ENCODE data around the gene CTNND2. TPM values are rescaled to one million over a fixed set of nuclear protein-coding genes. Genes with fewer than 3 reads are reported as not detected.
A peak's percentile ranks its signal among the peaks of the same experiment; 100 is the strongest.

Gene CTNND2, protein sequence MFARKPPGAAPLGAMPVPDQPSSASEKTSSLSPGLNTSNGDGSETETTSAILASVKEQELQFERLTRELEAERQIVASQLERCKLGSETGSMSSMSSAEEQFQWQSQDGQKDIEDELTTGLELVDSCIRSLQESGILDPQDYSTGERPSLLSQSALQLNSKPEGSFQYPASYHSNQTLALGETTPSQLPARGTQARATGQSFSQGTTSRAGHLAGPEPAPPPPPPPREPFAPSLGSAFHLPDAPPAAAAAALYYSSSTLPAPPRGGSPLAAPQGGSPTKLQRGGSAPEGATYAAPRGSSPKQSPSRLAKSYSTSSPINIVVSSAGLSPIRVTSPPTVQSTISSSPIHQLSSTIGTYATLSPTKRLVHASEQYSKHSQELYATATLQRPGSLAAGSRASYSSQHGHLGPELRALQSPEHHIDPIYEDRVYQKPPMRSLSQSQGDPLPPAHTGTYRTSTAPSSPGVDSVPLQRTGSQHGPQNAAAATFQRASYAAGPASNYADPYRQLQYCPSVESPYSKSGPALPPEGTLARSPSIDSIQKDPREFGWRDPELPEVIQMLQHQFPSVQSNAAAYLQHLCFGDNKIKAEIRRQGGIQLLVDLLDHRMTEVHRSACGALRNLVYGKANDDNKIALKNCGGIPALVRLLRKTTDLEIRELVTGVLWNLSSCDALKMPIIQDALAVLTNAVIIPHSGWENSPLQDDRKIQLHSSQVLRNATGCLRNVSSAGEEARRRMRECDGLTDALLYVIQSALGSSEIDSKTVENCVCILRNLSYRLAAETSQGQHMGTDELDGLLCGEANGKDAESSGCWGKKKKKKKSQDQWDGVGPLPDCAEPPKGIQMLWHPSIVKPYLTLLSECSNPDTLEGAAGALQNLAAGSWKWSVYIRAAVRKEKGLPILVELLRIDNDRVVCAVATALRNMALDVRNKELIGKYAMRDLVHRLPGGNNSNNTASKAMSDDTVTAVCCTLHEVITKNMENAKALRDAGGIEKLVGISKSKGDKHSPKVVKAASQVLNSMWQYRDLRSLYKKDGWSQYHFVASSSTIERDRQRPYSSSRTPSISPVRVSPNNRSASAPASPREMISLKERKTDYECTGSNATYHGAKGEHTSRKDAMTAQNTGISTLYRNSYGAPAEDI (N-terminal part only)
- polyA plus RNA-seq (2012; rRNA removed), result not detected in 2 replicates
- not detected in 2 replicates for polyA plus RNA-seq (2012; cell fraction: cytosol; rRNA removed)
- not detected in 2 replicates for polyA plus RNA-seq (2012; cell fraction: nucleus; rRNA removed)

DNA sequence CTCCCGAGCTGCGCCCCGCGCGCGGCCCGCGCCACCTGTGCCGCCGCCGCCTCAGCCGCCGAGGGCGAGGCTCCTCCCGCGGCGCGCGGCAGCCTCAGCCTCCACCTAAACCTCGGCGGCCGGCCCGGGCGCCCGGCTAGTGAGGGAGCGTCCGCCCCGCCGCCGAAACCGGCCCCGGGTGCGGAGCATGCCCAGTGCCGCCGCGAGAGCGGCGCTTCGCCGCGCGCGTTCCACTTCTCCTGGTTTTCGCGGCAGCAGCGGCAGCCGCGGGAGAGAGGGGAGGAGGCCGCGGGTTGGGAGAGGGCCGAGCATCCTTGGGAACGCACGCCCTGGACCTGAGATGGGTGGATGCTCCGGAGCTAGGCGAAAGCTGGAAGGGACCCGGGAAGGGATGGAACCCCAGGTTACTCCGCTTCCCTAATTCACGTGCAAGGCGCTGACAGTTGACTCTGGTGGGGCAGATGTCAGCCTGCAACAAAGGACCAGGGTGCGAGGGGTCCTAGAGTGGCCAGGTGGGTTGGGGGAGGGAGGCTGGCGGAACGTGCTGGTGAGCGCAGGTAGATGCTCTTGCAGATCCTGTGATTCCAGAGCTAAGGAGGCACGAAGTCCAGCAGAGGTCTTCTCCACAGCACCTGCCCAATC is at the start of gene CTNND2:
CTNND2 (minus strand) TSS at position 182 of the 642 bp plus-strand sequence. CDS start 593 bp downstream, outside the sequence.
- Histone ChIP-seq H3K27ac (ENCODE audit: low read depth in 2 of 2, low read length in 1 of 2) (no peak within 1 kb of the TSS), H3K9ac (no peak within 1 kb of the TSS), H3K4me3 (ENCODE audit: low read depth in 2 of 2, low read length in 1 of 2) (peak within 1 kb of the TSS; percentile 38 to 52; a peak in 2 of 4 replicates), H3K9me3 (no peaks in the 10 kb centered on the region), H3K4me1 (ENCODE audit: control insufficient read depth in 1 of 2, insufficient read depth in 2 of 2, low read depth in 1 of 2, low read length in 1 of 2) (no peaks in the 10 kb centered on the region), H3F3A (replicated peaks; ENCODE audit: insufficient read depth) (no peaks in the 10 kb centered on the region), H2AFZ (ENCODE audit: low read depth) (no peak within 1 kb of the TSS; the same call in 1 of the 2 replicates), H3K9me2 (no peaks in the 10 kb centered on the region), H3K27me3 (ENCODE audit: insufficient read depth) (peaks cover 26% of the 10 kb centered on the region), H3K4me2 (peak within 1 kb of the TSS; percentile 71; the same call in 1 of the 2 replicates), H3K36me3 (replicated peaks in 1 of 2; ENCODE audit: control insufficient read depth in 1 of 2, insufficient read depth in 2 of 2, low read length in 1 of 2) (no peaks in the 10 kb centered on the region), H4K20me1 (ENCODE audit: insufficient read depth) (no peaks in the 10 kb centered on the region), H3K79me2 (ENCODE audit: insufficient read depth) (no peaks in the 10 kb centered on the region)
- 6% methylated on average over 5 of the region's 64 CpGs for WGBS (ENCODE audit: low lambda C conversion rate)
- ChIA-PET CTCF (interaction anchor here (0.9 kb wide), 1 partner anchor 141 kb away, joined by 3 read pairs; no protein-coding TSS in a partner anchor), POLR2A (no interaction called here)
- TF ChIP-seq RAD21 (IDR thresholded peaks at IDR 0.05; ENCODE audit: low read length), result no peak
- TF ChIP-seq, protein P1, sequence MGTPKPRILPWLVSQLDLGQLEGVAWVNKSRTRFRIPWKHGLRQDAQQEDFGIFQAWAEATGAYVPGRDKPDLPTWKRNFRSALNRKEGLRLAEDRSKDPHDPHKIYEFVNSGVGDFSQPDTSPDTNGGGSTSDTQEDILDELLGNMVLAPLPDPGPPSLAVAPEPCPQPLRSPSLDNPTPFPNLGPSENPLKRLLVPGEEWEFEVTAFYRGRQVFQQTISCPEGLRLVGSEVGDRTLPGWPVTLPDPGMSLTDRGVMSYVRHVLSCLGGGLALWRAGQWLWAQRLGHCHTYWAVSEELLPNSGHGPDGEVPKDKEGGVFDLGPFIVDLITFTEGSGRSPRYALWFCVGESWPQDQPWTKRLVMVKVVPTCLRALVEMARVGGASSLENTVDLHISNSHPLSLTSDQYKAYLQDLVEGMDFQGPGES (IDR thresholded peaks at IDR 0.05; ENCODE audit: low read depth, low read length), result no peak
- TF ChIP-seq PBX3 (IDR thresholded peaks at IDR 0.05), result no peak
- TF ChIP-seq GABPA (IDR thresholded peaks at IDR 0.05; ENCODE audit: low read depth), result no peak
- TF ChIP-seq MEF2A (IDR thresholded peaks at IDR 0.05; ENCODE audit: borderline replicate concordance, low read depth), result no peak
- 0 out of 2 replicates have a peak, but pooled peaks have one; percentile 9 for TF ChIP-seq NRF1 (IDR thresholded peaks at IDR 0.05; ENCODE audit: low read depth, low read length)
- DNase-seq, result peak; percentile 72

- TF ChIP-seq FOXM1 (IDR thresholded peaks at IDR 0.05; ENCODE audit: low read depth), result no peak
- TF ChIP-seq SIN3A (IDR thresholded peaks at IDR 0.05; ENCODE audit: borderline replicate concordance, low read depth, low read length), result no peak
- no peak for TF ChIP-seq JUND (IDR thresholded peaks at IDR 0.05)
- TF ChIP-seq, protein P2, sequence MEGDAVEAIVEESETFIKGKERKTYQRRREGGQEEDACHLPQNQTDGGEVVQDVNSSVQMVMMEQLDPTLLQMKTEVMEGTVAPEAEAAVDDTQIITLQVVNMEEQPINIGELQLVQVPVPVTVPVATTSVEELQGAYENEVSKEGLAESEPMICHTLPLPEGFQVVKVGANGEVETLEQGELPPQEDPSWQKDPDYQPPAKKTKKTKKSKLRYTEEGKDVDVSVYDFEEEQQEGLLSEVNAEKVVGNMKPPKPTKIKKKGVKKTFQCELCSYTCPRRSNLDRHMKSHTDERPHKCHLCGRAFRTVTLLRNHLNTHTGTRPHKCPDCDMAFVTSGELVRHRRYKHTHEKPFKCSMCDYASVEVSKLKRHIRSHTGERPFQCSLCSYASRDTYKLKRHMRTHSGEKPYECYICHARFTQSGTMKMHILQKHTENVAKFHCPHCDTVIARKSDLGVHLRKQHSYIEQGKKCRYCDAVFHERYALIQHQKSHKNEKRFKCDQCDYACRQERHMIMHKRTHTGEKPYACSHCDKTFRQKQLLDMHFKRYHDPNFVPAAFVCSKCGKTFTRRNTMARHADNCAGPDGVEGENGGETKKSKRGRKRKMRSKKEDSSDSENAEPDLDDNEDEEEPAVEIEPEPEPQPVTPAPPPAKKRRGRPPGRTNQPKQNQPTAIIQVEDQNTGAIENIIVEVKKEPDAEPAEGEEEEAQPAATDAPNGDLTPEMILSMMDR (IDR thresholded peaks at IDR 0.05), result no peak
- CTCF ChIA-PET, result no interaction called here
- H3K4me2 ChIP-seq, result no peak overlapping the region
These were observed 42.1 kb upstream of the CTNND2 start for GRCh38 chr5:11946317-11946716.

More at GRCh38 chr5:11946317-11946716, 42.1 kb upstream of the CTNND2 start:
- no peak for DNase-seq
- Histone ChIP-seq H3K9ac (no peak overlapping the region), H3K27me3 (ENCODE audit: insufficient read depth) (no peaks in the 10 kb centered on the region), H3K9me2 (no peaks in the 10 kb centered on the region), H2AFZ (ENCODE audit: low read depth) (no peak overlapping the region), H3K27ac (ENCODE audit: low read depth in 2 of 2, low read length in 1 of 2) (no peak overlapping the region), H3K4me3 (ENCODE audit: low read depth in 2 of 2, low read length in 1 of 2) (no peak overlapping the region), H3F3A (replicated peaks; ENCODE audit: insufficient read depth) (no peaks in the 10 kb centered on the region), H3K4me1 (ENCODE audit: control insufficient read depth in 1 of 2, insufficient read depth in 2 of 2, low read depth in 1 of 2, low read length in 1 of 2) (no peaks in the 10 kb centered on the region), H4K20me1 (ENCODE audit: insufficient read depth) (no peaks in the 10 kb centered on the region), H3K36me3 (replicated peaks in 1 of 2; ENCODE audit: control insufficient read depth in 1 of 2, insufficient read depth in 2 of 2, low read length in 1 of 2) (no peaks in the 10 kb centered on the region), H3K79me2 (ENCODE audit: insufficient read depth) (no peaks in the 10 kb centered on the region), H3K9me3 (no peaks in the 10 kb centered on the region)
- POLR2A ChIA-PET, result no interaction called here

All from SK-N-SH (cell line).